ENCODE measurements around the gene NLRC4. TPM values are rescaled to one million over a fixed set of nuclear protein-coding genes. Genes with fewer than 3 reads are reported as not detected.

Gene NLRC4
- total RNA-seq, 1 donor from 2014 or later, result not detected

DNA sequence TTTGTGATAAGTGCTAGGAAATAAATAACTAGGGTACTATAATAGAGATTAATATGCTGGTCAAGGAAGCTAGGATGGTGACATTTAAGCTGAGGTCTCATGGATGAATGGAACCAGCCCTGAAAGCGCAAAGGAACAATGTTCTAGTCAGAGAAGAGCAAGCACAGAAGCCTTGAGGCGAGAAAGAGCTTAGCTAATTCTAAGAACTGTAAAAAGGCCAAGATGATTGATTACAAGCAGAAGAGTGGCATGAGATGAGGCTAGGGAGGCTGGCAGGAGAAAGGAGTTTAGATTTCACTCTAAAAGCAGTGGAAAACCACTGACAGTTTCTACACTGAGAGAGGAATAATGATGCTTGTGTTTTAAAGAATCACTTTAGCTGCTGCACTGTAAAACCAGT, 9.6 kb upstream of the NLRC4 start:
- H3K4me1 Mint-ChIP-seq, result peaks cover 9% of the 10 kb centered on the region
- no peak overlapping the region for H3K27ac Mint-ChIP-seq
- H3K9me3 Mint-ChIP-seq, result no peaks in the 10 kb centered on the region
- Histone ChIP-seq H3K36me3 (no peaks in the 10 kb centered on the region), H4K20me1 (ENCODE audit: low read depth) (no peaks in the 10 kb centered on the region), H3K27ac (no peak overlapping the region), H3K9ac (no peak overlapping the region), H3K4me3 (no peak overlapping the region), H3K79me2 (ENCODE audit: low read depth) (peaks cover 16% of the 10 kb centered on the region), H3K9me3 (ENCODE audit: low read depth) (no peaks in the 10 kb centered on the region), H3K27me3 (peaks cover 47% of the 10 kb centered on the region), H3K4me2 (no peak overlapping the region), H3K4me1 (no peaks in the 10 kb centered on the region), H2AFZ (replicated peaks) (no peak overlapping the region), H3F3A (ENCODE audit: low read depth) (peaks cover 8% of the 10 kb centered on the region)
- no peak overlapping the region for H3K4me3 Mint-ChIP-seq
- no peaks in the 10 kb centered on the region for H3K36me3 Mint-ChIP-seq
- no peak for TF ChIP-seq EZH2 (IDR thresholded peaks at IDR 0.05)
- H3K27me3 Mint-ChIP-seq (ENCODE audit: insufficient read depth, low read depth), result no peaks in the 10 kb centered on the region
- DNase-seq (ENCODE audit: low spot score), result no peak

DNA sequence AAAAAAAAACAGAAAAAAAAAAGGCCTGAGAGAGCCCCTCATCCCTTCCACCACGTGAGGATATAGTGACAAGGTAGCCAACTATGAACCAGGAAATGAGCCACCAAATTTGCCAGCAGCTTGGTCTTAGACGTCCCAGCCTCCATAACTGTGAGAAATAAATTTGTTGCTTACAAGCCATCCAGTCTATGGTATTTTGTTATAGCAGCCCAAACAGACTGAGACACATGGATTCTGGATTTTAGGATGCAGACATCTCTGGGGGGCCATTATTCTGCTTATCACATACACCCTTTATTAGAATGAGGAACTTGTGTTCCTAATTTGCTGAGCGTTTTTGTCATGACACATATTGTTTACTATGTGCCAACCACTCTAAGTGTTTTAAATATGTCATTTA, 7.6 kb upstream of the NLRC4 start:
- no peaks in the 10 kb centered on the region for H3F3A ChIP-seq (ENCODE audit: low read depth)
- H4K20me1 ChIP-seq (ENCODE audit: low read depth), result no peaks in the 10 kb centered on the region
- no peaks in the 10 kb centered on the region for H3K36me3 Mint-ChIP-seq
- H3K27ac ChIP-seq, result no peak overlapping the region
- no peaks in the 10 kb centered on the region for H3K79me2 ChIP-seq (ENCODE audit: low read depth)
- no peak overlapping the region for H3K27ac Mint-ChIP-seq
- no peak overlapping the region for H3K4me2 ChIP-seq
- H3K9ac ChIP-seq, result no peak overlapping the region
- H3K27me3 Mint-ChIP-seq (ENCODE audit: insufficient read depth, low read depth), result no peaks in the 10 kb centered on the region
- no peak overlapping the region for H3K4me3 Mint-ChIP-seq
- no peaks in the 10 kb centered on the region for H3K36me3 ChIP-seq
- H3K9me3 Mint-ChIP-seq, result no peaks in the 10 kb centered on the region
- no peak overlapping the region for H2AFZ ChIP-seq (replicated peaks)
- no peak for DNase-seq (ENCODE audit: low spot score)
- no peak overlapping the region for H3K4me3 ChIP-seq
- H3K27me3 ChIP-seq, result peaks cover 50% of the 10 kb centered on the region
- no peaks in the 10 kb centered on the region for H3K4me1 ChIP-seq
- peaks cover 5% of the 10 kb centered on the region for H3K4me1 Mint-ChIP-seq
- TF ChIP-seq, protein P1, sequence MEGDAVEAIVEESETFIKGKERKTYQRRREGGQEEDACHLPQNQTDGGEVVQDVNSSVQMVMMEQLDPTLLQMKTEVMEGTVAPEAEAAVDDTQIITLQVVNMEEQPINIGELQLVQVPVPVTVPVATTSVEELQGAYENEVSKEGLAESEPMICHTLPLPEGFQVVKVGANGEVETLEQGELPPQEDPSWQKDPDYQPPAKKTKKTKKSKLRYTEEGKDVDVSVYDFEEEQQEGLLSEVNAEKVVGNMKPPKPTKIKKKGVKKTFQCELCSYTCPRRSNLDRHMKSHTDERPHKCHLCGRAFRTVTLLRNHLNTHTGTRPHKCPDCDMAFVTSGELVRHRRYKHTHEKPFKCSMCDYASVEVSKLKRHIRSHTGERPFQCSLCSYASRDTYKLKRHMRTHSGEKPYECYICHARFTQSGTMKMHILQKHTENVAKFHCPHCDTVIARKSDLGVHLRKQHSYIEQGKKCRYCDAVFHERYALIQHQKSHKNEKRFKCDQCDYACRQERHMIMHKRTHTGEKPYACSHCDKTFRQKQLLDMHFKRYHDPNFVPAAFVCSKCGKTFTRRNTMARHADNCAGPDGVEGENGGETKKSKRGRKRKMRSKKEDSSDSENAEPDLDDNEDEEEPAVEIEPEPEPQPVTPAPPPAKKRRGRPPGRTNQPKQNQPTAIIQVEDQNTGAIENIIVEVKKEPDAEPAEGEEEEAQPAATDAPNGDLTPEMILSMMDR (IDR thresholded peaks at IDR 0.05), result no peak
- TF ChIP-seq EZH2phosphoT487 (IDR thresholded peaks at IDR 0.05) (no peak), EZH2 (IDR thresholded peaks at IDR 0.05) (no peak)
- H3K9me3 ChIP-seq (ENCODE audit: low read depth), result no peaks in the 10 kb centered on the region

DNA sequence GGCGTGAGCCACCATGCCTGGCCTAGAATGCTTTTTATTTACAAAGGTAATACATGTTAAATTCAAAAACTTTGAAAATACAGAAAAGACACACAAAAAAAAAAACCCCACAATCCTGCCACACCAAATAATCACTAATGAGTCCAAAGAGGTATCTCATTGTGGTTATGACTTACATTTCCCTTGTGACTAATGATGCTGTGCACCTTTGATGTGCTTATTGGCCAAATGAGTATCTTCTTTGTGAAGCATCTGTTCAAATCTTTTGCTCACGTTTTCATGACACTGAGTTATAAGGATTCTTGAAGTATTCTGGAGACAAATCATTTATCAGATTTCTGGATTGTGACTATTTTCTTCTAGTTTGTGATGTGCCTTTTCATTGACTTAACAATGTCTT, 6.4 kb upstream of the NLRC4 start:
- Histone ChIP-seq H2AFZ (replicated peaks) (no peak overlapping the region), H3K4me2 (no peak overlapping the region), H3K9ac (no peak overlapping the region), H3K79me2 (ENCODE audit: low read depth) (no peaks in the 10 kb centered on the region), H3K36me3 (no peaks in the 10 kb centered on the region), H3K4me3 (no peak overlapping the region), H3K9me3 (ENCODE audit: low read depth) (no peaks in the 10 kb centered on the region), H3K27me3 (peaks cover 55% of the 10 kb centered on the region), H4K20me1 (ENCODE audit: low read depth) (no peaks in the 10 kb centered on the region), H3K4me1 (no peaks in the 10 kb centered on the region), H3K27ac (no peak overlapping the region), H3F3A (ENCODE audit: low read depth) (no peaks in the 10 kb centered on the region)
- no peak overlapping the region for H3K27ac Mint-ChIP-seq
- no peaks in the 10 kb centered on the region for H3K27me3 Mint-ChIP-seq (ENCODE audit: insufficient read depth, low read depth)
- no peak overlapping the region for H3K4me3 Mint-ChIP-seq
- DNase-seq (ENCODE audit: low spot score), result no peak
- no peaks in the 10 kb centered on the region for H3K4me1 Mint-ChIP-seq
- no peaks in the 10 kb centered on the region for H3K9me3 Mint-ChIP-seq
- TF ChIP-seq, protein P1 (IDR thresholded peaks at IDR 0.05), result no peak
- no peak for TF ChIP-seq EZH2 (IDR thresholded peaks at IDR 0.05)
- no peak for TF ChIP-seq EZH2phosphoT487 (IDR thresholded peaks at IDR 0.05)
- H3K36me3 Mint-ChIP-seq, result no peaks in the 10 kb centered on the region

DNA sequence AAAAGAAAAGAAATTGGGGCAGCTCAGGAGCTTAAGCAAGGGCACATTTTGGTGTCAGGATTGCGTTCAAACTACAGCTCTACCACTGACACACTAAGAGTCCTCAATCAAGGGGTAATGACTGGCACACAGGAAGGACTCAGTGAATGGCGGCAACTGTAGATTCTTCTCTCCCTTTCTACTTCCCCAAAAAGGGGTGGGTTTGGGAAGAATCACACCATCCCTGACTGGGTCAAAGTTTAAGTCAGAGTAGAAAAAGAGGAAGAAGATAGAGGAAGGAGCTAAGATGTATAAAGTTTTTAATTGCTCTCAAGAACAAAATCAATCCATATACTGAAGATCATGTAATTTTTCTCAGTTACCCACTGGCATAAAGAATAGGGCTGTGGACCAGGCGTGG, 2.6 kb downstream of the NLRC4 start:
- Histone ChIP-seq H3F3A (ENCODE audit: low read depth) (no peaks in the 10 kb centered on the region), H3K4me3 (no peak overlapping the region), H3K9ac (no peak overlapping the region), H3K27ac (no peak overlapping the region), H3K79me2 (ENCODE audit: low read depth) (no peaks in the 10 kb centered on the region), H3K4me1 (no peaks in the 10 kb centered on the region), H2AFZ (replicated peaks) (no peak overlapping the region), H3K9me3 (ENCODE audit: low read depth) (no peaks in the 10 kb centered on the region), H3K4me2 (no peak overlapping the region), H3K36me3 (no peaks in the 10 kb centered on the region), H4K20me1 (ENCODE audit: low read depth) (no peaks in the 10 kb centered on the region), H3K27me3 (peaks cover 10% of the 10 kb centered on the region)
- DNase-seq (ENCODE audit: low spot score), result no peak
- Mint-ChIP-seq H3K4me1 (peaks cover 2% of the 10 kb centered on the region), H3K27me3 (ENCODE audit: insufficient read depth, low read depth) (peaks cover 5% of the 10 kb centered on the region), H3K36me3 (no peaks in the 10 kb centered on the region), H3K27ac (no peak overlapping the region), H3K4me3 (no peak overlapping the region), H3K9me3 (no peaks in the 10 kb centered on the region)
- TF ChIP-seq, protein P1 (IDR thresholded peaks at IDR 0.05), result no peak
- TF ChIP-seq EZH2phosphoT487 (IDR thresholded peaks at IDR 0.05) (no peak), EZH2 (IDR thresholded peaks at IDR 0.05) (no peak)
